ENCODE data around the gene MYL3. TPM values are rescaled to one million over a fixed set of nuclear protein-coding genes. Genes with fewer than 3 reads are reported as not detected.

Gene MYL3
- total RNA-seq, 3 donors from 2014 or later (not counting 1 experiment from before 2014, with no cell fraction given), result not detected

DNA sequence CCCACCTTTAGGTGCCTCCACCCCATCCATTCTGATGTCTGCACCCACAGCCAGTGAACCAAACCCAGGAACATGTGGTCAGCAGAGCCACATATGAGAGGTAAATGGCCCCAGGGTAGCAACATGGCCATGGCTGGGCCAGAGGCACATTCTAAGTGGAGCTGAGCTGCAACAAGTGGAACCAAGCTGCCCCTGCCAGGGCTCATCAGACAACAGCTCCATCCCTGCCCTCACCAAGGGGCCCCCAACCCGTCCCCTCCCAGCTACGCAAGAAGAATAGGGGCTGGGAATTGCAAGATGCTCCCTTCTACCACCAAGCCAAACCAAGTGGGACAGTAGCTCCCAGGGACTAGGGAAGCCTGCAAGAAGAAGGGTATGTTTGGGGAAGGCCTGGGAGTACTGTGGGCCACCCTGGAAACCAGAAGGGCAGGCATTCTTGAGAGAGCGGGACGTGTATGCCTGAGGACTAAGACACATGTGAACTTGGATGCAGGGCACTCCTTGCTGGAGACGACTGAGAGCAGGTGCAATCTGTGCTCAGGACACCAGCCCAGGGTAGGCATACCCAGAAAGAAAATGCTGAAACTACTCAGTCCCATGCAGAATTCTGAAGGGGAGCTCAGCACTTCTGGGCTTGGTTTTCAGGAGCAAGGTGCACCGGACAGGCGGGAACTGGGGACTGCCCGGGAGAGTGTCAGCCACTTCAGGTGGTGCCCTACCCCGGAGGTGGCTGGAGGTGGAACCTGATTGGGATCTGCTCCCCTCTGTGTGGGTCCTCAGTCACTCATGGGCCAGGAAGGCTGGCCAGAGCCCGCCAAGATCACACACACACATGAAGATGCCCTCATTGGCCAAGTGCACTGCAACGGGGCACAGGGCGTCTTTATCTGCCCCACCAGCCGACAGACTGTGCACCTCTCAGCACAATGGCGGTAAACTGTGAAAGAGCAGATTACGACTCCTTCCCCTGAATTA is 9.5 kb downstream of the MYL3 start:
- TF ChIP-seq, protein P1, sequence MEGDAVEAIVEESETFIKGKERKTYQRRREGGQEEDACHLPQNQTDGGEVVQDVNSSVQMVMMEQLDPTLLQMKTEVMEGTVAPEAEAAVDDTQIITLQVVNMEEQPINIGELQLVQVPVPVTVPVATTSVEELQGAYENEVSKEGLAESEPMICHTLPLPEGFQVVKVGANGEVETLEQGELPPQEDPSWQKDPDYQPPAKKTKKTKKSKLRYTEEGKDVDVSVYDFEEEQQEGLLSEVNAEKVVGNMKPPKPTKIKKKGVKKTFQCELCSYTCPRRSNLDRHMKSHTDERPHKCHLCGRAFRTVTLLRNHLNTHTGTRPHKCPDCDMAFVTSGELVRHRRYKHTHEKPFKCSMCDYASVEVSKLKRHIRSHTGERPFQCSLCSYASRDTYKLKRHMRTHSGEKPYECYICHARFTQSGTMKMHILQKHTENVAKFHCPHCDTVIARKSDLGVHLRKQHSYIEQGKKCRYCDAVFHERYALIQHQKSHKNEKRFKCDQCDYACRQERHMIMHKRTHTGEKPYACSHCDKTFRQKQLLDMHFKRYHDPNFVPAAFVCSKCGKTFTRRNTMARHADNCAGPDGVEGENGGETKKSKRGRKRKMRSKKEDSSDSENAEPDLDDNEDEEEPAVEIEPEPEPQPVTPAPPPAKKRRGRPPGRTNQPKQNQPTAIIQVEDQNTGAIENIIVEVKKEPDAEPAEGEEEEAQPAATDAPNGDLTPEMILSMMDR (IDR thresholded peaks at IDR 0.05), result no peak
- Histone ChIP-seq H3K27ac (ENCODE audit: low read length) (no peak overlapping the region), H3K27me3 (ENCODE audit: control insufficient read depth, insufficient read depth, low read length) (no peaks in the 10 kb centered on the region), H3K4me3 (ENCODE audit: low read length) (no peak overlapping the region), H3K36me3 (ENCODE audit: control insufficient read depth, insufficient read depth, low read length) (no peaks in the 10 kb centered on the region), H3K9me3 (ENCODE audit: control insufficient read depth, insufficient read depth, low read length) (no peaks in the 10 kb centered on the region), H3K4me1 (ENCODE audit: control insufficient read depth, insufficient read depth, low read length) (no peaks in the 10 kb centered on the region)
- WGBS (ENCODE audit: insufficient coverage), result 89% methylated on average over 15 of the region's 15 CpGs
- H3K36me3 Mint-ChIP-seq, result no peaks in the 10 kb centered on the region
- intact Hi-C loops (cut with micrococcal nuclease), result no loop called here
- ATAC-seq (no peak), DNase-seq (no peak)
- H3K4me3 Mint-ChIP-seq, result no peak overlapping the region
- no peak overlapping the region for H3K27ac Mint-ChIP-seq
- peaks cover 0 to 5% of the 10 kb centered on the region in 2 donors for H3K27me3 Mint-ChIP-seq (ENCODE audit: low read depth in 2 of 2)
- no peaks in the 10 kb centered on the region for H3K4me1 Mint-ChIP-seq
- no peaks in the 10 kb centered on the region for H3K9me3 Mint-ChIP-seq

- no peaks in the 10 kb centered on the region for H3K9me3 ChIP-seq (ENCODE audit: control insufficient read depth, insufficient read depth, low read length)
- no peak for ATAC-seq
- intact Hi-C loops (cut with micrococcal nuclease), result no loop called here
- Mint-ChIP-seq H3K4me3 (no peak overlapping the region), H3K4me1 (no peaks in the 10 kb centered on the region), H3K27ac (no peak overlapping the region), H3K27me3 (ENCODE audit: low read depth in 2 of 2) (peaks cover 0 to 5% of the 10 kb centered on the region in 2 donors), H3K9me3 (no peaks in the 10 kb centered on the region), H3K36me3 (no peaks in the 10 kb centered on the region)
- no peaks in the 10 kb centered on the region for H3K36me3 ChIP-seq (ENCODE audit: control insufficient read depth, insufficient read depth, low read length)
- H3K27me3 ChIP-seq (ENCODE audit: control insufficient read depth, insufficient read depth, low read length), result no peaks in the 10 kb centered on the region
- H3K27ac ChIP-seq (ENCODE audit: low read length), result no peak overlapping the region
- H3K4me3 ChIP-seq (ENCODE audit: low read length), result no peak overlapping the region
- no peaks in the 10 kb centered on the region for H3K4me1 ChIP-seq (ENCODE audit: control insufficient read depth, insufficient read depth, low read length)
- 83% methylated on average over 2 of the region's 2 CpGs for WGBS (ENCODE audit: insufficient coverage)
- TF ChIP-seq, protein P1 (IDR thresholded peaks at IDR 0.05), result no peak
- DNase-seq, result no peak
Observed at GRCh38 chr3:46852839-46853355, 10.3 kb downstream of the MYL3 start.

GRCh38 chr3:46852334-46852720 is 10.9 kb downstream of the MYL3 start:
- DNase-seq (no peak), ATAC-seq (no peak)
- no peak overlapping the region for H3K4me3 ChIP-seq (ENCODE audit: low read length)
- H3K36me3 ChIP-seq (ENCODE audit: control insufficient read depth, insufficient read depth, low read length), result no peaks in the 10 kb centered on the region
- Mint-ChIP-seq H3K27ac (no peak overlapping the region), H3K36me3 (no peaks in the 10 kb centered on the region), H3K27me3 (ENCODE audit: low read depth in 2 of 2) (peaks cover 0 to 5% of the 10 kb centered on the region in 2 donors), H3K4me3 (no peak overlapping the region), H3K4me1 (no peaks in the 10 kb centered on the region), H3K9me3 (no peaks in the 10 kb centered on the region)
- intact Hi-C loops (cut with micrococcal nuclease), result no loop called here
- 93% methylated on average over 9 of the region's 9 CpGs for WGBS (ENCODE audit: insufficient coverage)
- H3K4me1 ChIP-seq (ENCODE audit: control insufficient read depth, insufficient read depth, low read length), result no peaks in the 10 kb centered on the region
- no peaks in the 10 kb centered on the region for H3K27me3 ChIP-seq (ENCODE audit: control insufficient read depth, insufficient read depth, low read length)
- no peak overlapping the region for H3K27ac ChIP-seq (ENCODE audit: low read length)
- H3K9me3 ChIP-seq (ENCODE audit: control insufficient read depth, insufficient read depth, low read length), result no peaks in the 10 kb centered on the region
- TF ChIP-seq, protein P1 (IDR thresholded peaks at IDR 0.05), result no peak

All from natural killer cell (primary cell).